ENCODE data around the gene DNAJB14. TPM values are rescaled to one million over a fixed set of nuclear protein-coding genes. Genes with fewer than 3 reads are reported as not detected.
A peak's percentile ranks its signal among the peaks of the same experiment; 100 is the strongest.
"Not testable (repeated sequence)": the region's sequence is repeated elsewhere in the genome, so short reads cannot be mapped to it uniquely, and the experiment has no call there.

The DNAJB14 gene
- 13.8 TPM for polyA plus RNA-seq (2013, experiment 1 of 2; ENCODE audit: insufficient read length)
- 17.2 TPM for polyA plus RNA-seq (2013, experiment 2 of 2; ENCODE audit: insufficient read length)

DNA sequence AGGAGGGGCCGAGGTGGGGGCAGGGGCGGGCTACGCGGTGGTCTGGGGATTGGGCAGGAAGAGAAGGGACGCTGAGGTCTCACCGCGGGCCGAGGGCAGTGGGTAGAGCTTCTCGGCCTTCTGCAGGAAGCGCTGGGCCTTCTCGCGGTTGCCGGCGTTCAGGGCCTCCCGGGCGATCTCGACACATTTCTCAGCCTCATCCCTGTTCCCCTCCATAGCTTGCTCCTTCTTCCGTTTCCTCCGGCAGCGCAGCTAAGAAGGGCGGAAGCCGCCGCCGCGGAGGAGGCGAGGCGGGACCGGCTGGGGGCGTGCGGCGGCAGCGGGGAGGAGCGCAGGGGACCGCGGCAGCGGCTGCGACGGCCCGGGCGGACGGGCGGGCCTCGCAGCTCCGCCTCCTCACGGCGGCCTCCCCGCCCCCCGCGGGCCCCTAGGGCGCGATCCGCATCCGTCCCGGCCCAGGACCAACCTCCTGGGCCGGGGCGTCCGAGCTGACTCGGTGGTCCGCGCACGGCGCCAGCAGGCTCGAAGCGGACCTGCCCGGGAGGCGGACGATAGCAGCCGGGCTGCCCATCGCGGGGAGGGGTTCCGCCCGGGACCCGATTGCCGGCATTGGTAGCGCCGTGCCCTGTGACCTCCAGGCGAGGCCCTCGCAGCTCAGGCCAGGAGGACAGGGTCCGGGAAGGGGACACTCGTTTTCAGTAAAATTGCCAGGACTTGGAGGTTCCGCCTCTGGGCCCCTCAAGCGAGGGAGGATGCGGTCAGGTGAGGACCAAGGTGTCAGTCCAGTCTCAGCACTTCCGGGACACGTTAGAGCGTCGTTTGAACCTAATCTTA lies at the start of gene DNAJB14:
TSS of gene DNAJB14 (minus strand) at position 263 of the 834 bp plus-strand sequence. CDS start at position 216, 47 bp downstream.
- DNase-seq, result peak; percentile 85

DNA sequence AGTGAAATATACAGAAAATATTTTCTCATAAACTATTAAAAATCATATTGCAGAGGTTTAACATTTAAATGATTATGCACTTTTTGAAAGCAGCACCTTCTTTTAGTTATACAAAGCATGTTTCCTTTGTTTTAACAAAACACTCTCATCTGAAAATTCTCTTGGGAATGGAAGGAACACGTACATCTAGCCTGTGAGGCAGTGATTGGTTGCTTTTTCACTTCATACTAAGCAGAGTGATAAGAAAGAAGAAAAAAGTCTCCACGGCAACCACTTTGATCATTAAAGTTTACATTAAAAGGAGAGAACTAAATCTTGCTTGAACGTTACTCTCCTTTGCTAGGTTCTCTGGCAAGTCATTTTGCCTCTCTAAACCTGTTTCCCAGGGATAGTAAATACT lies 45.3 kb upstream of the DNAJB14 start:
- DNase-seq, result no peak

DNA sequence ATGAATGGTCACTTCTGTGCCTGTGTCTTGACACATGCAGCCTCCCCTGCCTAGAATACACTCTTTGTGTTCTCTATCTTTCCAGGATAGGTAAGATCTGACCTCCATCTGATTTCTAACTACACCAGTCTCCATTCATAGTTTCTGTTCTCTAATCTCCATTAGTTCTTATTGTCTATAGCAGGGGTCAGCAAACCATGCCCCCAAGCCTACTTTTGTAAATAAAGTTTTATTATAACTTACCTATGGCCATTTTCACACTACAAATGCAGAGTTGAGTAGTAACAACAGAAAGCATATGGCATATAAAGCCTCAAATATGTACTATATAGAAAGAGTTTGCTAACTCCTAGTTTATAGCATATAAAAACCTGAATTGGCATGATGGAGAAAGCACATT lies 41.3 kb upstream of the DNAJB14 start:
- DNase-seq, result no peak

DNA sequence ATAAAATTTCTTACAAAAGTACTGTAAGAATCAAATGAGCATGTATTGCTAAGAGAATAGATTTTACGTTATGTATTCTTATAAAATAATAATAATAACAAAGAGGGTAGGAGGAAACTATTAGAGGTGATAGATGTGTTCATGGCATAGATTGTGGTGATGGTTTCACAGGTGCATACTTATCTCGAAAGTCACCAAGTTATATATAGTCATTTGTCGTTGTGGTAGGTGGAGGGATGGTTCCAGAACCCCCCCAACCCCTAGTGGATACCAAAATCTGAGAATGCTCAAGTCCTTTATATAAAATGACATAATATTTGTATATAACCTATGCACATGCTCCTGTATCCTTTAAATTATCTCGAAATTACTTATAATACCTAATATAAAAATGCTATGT lies 40.4 kb upstream of the DNAJB14 start:
- DNase-seq, result no peak

GRCh38 chr4:99983289-99983943 lies 37.0 kb upstream of the DNAJB14 start:
- no peak for DNase-seq

GRCh38 chr4:99979872-99980271 lies 33.5 kb upstream of the DNAJB14 start:
- DNase-seq, result peak; percentile 87

- DNase-seq, result no peak
These were observed 25.2 kb upstream of the DNAJB14 start for GRCh38 chr4:99971453-99972111.

GRCh38 chr4:99968330-99968729 lies 21.9 kb upstream of the DNAJB14 start:
- DNase-seq, result peak; percentile 90

DNA sequence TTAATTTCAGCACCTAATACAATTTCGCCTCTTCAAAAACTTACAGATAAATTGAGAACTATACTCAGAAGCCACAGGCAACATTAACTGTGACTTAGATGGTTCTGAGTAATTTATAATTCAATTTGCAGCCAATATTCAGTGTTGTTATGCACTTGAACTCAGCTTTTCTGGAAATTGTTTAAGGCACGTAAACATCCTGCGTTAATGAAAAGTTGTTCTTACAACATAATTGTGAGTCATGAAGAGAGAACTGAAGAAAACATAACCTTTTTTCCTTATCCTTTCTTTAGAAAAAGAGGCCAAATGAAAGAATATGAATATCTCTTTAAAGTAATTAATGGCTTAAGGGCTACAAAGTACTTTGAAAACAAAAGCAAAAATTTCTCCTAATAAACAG lies 20.3 kb upstream of the DNAJB14 start:
- DNase-seq, result no peak

GRCh38 chr4:99965674-99966350 lies 19.4 kb upstream of the DNAJB14 start:
- DNase-seq, result no peak

- DNase-seq, result no peak
These were observed 18.8 kb upstream of the DNAJB14 start for GRCh38 chr4:99965173-99965572.

DNA sequence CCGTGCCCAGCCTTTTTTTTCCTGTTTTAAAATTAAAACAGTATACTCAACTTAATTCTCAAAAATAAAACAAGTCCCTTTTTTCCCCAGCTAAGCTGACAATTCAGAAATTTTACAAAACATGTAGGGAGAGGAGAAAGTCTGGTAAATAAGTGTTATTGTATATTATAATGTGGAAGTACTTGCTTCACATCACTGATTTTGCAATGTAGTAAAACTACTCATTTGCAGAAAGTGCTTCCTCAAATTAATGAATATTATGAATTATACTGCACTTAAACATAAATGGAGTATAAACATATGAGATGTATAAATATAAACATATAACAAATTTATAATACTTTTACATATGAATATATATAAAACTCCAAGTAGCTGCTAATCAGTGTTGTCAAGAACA lies 15.3 kb upstream of the DNAJB14 start:
- DNase-seq, result no peak

DNA sequence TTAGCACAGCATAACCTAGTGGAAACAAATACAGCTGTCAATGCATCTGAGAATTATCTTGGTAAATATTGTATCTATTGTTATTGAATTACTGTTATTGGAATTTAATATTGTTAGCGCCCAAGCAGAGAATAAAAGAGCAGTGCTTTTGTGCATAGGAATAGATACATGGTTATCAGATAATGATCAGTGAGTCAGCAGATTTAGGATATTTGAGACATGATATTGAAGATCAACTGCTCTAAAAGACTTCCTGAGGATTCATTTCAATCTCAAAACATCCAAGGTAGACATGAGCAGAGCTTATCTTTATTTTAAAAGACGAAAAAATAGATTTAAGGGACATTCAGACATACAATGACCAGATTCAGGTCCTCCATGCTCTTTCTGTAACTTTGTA lies 14.2 kb upstream of the DNAJB14 start:
- no peak for DNase-seq

- not testable (repeated sequence) for DNase-seq
These were observed 11.8 kb upstream of the DNAJB14 start for GRCh38 chr4:99958207-99958606.

GRCh38 chr4:99950913-99951254 lies 4.5 kb upstream of the DNAJB14 start:
- no peak for DNase-seq

- DNase-seq, result peak; percentile 99
These were observed 3.8 kb upstream of the DNAJB14 start, which contains the start of gene H2AZ1 for GRCh38 chr4:99949999-99950912. Gene H2AZ1, minus strand, starts transcription at chr4:99950275. Its CDS starts 105 bp downstream, at chr4:99950170.

DNA sequence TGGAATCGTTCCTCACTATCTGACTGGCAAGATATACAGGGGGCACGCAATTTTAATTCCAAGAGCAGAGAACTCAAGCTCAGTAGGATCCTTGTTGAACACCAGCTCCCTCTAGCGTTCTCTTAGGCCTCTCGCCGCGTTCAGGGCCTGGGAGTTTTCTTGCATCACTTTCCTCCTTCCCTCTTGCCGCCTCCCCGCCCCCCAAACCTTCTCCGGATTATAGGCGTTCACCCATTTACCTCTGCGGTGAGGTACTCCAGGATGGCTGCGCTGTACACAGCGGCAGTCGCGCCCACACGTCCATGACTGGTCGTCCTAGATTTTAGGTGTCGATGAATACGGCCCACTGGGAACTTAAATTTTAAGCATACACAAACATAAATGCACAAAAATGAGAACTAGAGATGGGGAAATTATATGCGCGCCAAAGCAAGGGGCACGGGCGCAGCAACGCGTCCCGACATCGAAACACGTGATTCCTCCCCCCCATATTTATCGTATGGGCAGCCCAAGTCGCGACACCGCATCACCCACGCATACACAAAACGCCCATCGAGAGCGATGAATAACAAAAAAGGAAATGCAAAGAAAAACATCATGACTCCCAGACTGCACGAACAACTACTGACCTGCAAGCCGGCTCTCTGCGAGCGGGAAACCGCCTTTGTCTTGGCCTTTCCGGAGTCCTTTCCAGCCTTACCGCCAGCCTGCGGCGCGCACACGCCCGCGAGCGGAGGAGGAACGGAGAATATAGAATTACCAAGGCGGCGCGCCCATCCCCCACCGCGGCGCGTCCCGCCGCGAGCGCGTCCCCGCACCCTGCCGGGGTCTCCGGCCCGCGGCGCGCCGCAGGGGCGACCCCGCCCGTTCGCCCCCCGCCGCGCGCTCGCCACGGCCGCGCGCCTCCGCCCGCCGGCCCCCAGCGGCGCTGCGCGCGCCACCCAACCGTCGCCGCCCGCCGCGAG lies 2.9 kb upstream of the DNAJB14 start:
- DNase-seq, result peak; percentile 94

- DNase-seq, result no peak
These were observed 1.2 kb upstream of the DNAJB14 start for GRCh38 chr4:99947608-99948007.

DNA sequence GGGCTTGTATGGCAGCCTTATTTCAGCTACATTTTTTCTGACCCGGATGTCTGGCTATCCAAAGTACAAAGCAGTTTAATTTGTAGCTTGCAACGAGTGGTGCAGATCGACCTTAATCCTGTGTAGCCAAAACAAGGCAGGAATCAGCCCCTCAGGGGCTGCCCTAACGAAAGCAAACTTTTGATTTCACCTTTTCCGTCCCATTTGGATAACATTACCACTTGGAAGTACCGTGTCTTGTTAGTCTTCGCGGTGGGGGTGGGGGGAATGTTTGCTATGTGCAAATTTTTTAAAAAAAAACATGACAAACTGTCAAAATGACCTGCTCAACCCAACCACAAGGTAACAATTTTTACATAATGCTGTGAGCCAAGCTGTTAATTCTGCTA lies 766 bp upstream of the DNAJB14 start:
- no peak for DNase-seq

DNA sequence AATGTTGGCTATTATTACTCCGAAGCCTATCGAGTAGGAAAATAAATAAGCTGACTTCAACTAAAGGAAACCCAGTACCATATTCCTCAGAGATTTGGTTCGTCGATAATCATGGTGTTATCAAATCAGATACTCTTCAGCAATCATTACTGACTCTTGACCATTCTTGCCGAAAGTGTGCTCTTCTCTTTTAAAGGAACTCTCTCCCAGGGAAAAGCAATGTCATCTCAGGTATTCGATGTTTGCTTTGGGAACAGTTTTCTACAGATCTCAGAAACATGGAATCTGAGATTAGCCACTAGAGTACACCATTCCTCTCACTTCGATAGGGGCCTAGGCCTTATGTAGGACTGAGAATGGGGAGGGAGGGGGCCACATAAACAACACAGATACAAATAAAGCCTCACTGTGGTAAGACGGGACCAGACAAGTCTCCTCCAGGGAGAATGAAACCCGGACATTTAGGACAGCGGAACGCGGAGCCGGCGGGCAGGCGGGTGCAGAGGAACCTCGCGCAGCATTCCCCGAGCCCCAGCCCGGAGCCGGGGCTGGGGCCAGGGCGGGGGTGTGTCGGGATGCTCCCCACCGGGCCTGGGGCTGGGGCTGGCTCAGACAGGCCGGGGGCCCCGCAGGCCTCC lies 581 bp downstream of the DNAJB14 start:
- peak; percentile 34 for DNase-seq

Measured in fibroblast of skin of back (primary cell).